ENCODE results near the gene METTL24.
"Not testable (repeated sequence)": the region's sequence is repeated elsewhere in the genome, so short reads cannot be mapped to it uniquely, and the experiment has no call there.

The METTL24 gene

GRCh38 chr6:110307368-110307767 lies 50.8 kb downstream of the METTL24 start:
- no peak for DNase-seq

- DNase-seq, result not testable (repeated sequence)
Observed at GRCh38 chr6:110305832-110306231, 52.3 kb downstream of the METTL24 start.

GRCh38 chr6:110303692-110304091 lies 54.5 kb downstream of the METTL24 start:
- DNase-seq, result not testable (repeated sequence)

GRCh38 chr6:110298916-110299315 lies 59.2 kb downstream of the METTL24 start:
- no peak for DNase-seq

GRCh38 chr6:110298411-110298810 lies 59.7 kb downstream of the METTL24 start:
- DNase-seq, result no peak

GRCh38 chr6:110296241-110297025 lies 61.7 kb downstream of the METTL24 start:
- DNase-seq, result no peak

GRCh38 chr6:110295451-110296165 lies 62.5 kb downstream of the METTL24 start:
- DNase-seq, result no peak

- DNase-seq, result no peak
Observed at GRCh38 chr6:110287462-110288341, 70.4 kb downstream of the METTL24 start.

GRCh38 chr6:110285306-110286060 lies 72.7 kb downstream of the METTL24 start:
- DNase-seq, result no peak

- DNase-seq, result no peak
Observed at GRCh38 chr6:110284855-110285254, 73.3 kb downstream of the METTL24 start.

- DNase-seq, result no peak
Observed at GRCh38 chr6:110283657-110284056, 74.5 kb downstream of the METTL24 start.

- no peak for DNase-seq
Observed at GRCh38 chr6:110282412-110282811, 75.7 kb downstream of the METTL24 start.

- DNase-seq, result no peak
Observed at GRCh38 chr6:110277100-110277665, 81.0 kb downstream of the METTL24 start.

GRCh38 chr6:110272781-110273180 lies 85.4 kb downstream of the METTL24 start:
- DNase-seq, result not testable (repeated sequence)

GRCh38 chr6:110271732-110272022 lies 86.5 kb downstream of the METTL24 start:
- no peak for DNase-seq

GRCh38 chr6:110270165-110270564 lies 88.0 kb downstream of the METTL24 start:
- DNase-seq, result no peak

- DNase-seq, result no peak
Observed at GRCh38 chr6:110269623-110270022, 88.5 kb downstream of the METTL24 start.

GRCh38 chr6:110266996-110267395 lies 91.2 kb downstream of the METTL24 start:
- no peak for DNase-seq

GRCh38 chr6:110265273-110265672 lies 92.9 kb downstream of the METTL24 start:
- DNase-seq, result no peak

- no peak for DNase-seq
Observed at GRCh38 chr6:110256366-110256765, 101.8 kb downstream of the METTL24 start.

GRCh38 chr6:110255211-110255750 lies 102.9 kb downstream of the METTL24 start:
- DNase-seq, result no peak

GRCh38 chr6:110250838-110251237 lies 107.3 kb downstream of the METTL24 start:
- DNase-seq, result no peak
